Body of pancreas (tissue), 4 donors: ENCODE data around the gene NFRKB.

ENCODE experiments used
- POLR2A ChIP-seq, 3 donors: fragments of 450-650 bp; IDR thresholded peaks; one replicate each; pipeline ENCODE4 v1.6.1; 2016; ENCODE audit warnings: antibody characterized with exemption in 3 of 3, mild to moderate bottlenecking in 2 of 3
- TF ChIP-seq, protein P1 (sequence below), 7 experiments: fragments of 450-650 bp in 4 of 7; fragments of 200-600 bp in 3 of 7; sonication (generic) in 3 of 7; IDR thresholded peaks; one replicate each; pipeline ENCODE4 v1.5.1; 2016 to 2019; ENCODE audit warnings: antibody characterized with exemption in 7 of 7

DNA sequence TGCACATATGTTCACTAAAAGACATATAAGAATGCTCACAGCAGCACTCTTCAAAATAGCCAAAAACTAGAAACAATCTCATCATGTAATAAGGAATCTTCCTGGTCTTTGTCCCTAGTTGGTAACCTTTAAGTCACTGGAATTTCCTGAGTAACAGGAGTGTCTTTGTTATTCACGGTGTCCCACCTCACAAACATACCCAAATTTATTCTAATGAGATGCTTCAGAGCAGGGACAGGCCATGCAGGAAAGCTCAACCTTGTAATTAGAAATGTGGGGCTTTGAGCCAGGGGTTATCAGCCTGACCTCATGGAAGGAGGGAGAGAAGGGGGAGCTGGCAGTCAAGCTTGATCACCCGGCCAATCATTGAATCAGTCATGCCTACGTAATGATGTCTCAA lies 40.3 kb upstream of the NFRKB start:
- TF ChIP-seq POLR2A (IDR thresholded peaks at IDR 0.05) = no peak
- TF ChIP-seq, protein P1, sequence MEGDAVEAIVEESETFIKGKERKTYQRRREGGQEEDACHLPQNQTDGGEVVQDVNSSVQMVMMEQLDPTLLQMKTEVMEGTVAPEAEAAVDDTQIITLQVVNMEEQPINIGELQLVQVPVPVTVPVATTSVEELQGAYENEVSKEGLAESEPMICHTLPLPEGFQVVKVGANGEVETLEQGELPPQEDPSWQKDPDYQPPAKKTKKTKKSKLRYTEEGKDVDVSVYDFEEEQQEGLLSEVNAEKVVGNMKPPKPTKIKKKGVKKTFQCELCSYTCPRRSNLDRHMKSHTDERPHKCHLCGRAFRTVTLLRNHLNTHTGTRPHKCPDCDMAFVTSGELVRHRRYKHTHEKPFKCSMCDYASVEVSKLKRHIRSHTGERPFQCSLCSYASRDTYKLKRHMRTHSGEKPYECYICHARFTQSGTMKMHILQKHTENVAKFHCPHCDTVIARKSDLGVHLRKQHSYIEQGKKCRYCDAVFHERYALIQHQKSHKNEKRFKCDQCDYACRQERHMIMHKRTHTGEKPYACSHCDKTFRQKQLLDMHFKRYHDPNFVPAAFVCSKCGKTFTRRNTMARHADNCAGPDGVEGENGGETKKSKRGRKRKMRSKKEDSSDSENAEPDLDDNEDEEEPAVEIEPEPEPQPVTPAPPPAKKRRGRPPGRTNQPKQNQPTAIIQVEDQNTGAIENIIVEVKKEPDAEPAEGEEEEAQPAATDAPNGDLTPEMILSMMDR (IDR thresholded peaks at IDR 0.05) = no peak
